ENCODE measurements around the gene SSTR3. TPM values are rescaled to one million over a fixed set of nuclear protein-coding genes. Genes with fewer than 3 reads are reported as not detected.

The SSTR3 gene
- total and polyA plus RNA-seq, 3 experiments from 2014 or later = 0.24 to 0.62 (median 0.59) TPM

DNA sequence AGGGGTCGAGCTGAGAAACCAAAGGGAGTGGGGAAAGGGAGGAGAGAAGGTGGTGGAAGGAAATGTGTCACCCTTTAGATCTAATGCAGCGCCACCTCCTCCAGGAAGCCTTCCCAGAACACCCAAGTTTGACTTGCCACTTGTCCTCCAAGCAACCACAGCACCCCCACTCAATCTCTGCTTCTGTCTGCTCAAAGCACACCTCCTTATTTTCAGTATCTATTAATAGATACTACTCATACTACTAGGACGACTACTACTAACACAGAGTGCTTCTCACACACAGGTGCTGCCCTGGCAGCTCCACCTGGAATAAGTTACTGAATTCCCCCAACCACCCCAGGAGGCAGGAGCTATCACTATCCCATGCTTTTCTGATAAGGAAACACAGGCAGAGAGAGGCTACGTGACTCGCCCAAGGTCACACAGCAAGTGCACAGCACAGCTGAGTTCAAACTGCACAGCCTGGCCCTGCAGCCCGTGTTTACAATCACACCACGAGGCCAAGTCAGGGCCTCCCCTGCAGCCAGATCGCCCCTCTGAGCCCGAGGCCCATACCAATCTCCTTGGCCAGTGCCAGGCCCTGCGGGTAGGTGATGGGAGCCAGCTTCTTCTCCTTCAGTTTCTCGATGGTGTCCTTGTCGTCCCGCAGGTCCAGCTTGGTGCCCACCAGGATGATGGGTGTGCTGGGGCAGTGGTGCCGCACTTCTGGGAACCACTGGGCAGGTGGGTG is 18.6 kb upstream of the SSTR3 start:
- Histone ChIP-seq H3K4me3 (ENCODE audit: low read length) (peak overlapping the region; percentile 50), H3K4me1 (ENCODE audit: insufficient read depth, low read length) (peaks cover 94% of the 10 kb centered on the region), H3K9me3 (ENCODE audit: low read length) (no peaks in the 10 kb centered on the region), H3K36me3 (ENCODE audit: insufficient read depth, low read length) (peaks cover 69% of the 10 kb centered on the region), H3K27ac (ENCODE audit: low read depth, low read length) (peak overlapping the region; percentile 36), H3K27me3 (ENCODE audit: insufficient read depth, low read length, poor library complexity, severe bottlenecking) (no peaks in the 10 kb centered on the region)
- CTCF ChIA-PET = interaction anchor here (0.7 to 6.9 kb wide), 12 partner anchors 11 to 361 kb away, joined by 3 to 105 read pairs (median 6); partner anchors contain the start of gene RAC2
- Mint-ChIP-seq H3K36me3 (peaks cover 9 to 77% (median 14%) of the 10 kb centered on the region in 3 donors), H3K27me3 (no peaks in the 10 kb centered on the region), H3K4me3 (peak overlapping the region; percentile 71 to 89 (median 85)), H3K4me1 (peaks cover 86 to 92% (median 92%) of the 10 kb centered on the region in 3 donors), H3K27ac (peak overlapping the region; percentile 98 to 100 (median 99)), H3K9me3 (no peaks in the 10 kb centered on the region)
- peak; percentile 46 to 77 (median 61) for DNase-seq
- POLR2A ChIA-PET = interaction anchor here (1.2 to 6.6 kb wide), 6 partner anchors 8 to 256 kb away, joined by 3 to 115 read pairs (median 10); partner anchors contain the start of gene RAC2

DNA sequence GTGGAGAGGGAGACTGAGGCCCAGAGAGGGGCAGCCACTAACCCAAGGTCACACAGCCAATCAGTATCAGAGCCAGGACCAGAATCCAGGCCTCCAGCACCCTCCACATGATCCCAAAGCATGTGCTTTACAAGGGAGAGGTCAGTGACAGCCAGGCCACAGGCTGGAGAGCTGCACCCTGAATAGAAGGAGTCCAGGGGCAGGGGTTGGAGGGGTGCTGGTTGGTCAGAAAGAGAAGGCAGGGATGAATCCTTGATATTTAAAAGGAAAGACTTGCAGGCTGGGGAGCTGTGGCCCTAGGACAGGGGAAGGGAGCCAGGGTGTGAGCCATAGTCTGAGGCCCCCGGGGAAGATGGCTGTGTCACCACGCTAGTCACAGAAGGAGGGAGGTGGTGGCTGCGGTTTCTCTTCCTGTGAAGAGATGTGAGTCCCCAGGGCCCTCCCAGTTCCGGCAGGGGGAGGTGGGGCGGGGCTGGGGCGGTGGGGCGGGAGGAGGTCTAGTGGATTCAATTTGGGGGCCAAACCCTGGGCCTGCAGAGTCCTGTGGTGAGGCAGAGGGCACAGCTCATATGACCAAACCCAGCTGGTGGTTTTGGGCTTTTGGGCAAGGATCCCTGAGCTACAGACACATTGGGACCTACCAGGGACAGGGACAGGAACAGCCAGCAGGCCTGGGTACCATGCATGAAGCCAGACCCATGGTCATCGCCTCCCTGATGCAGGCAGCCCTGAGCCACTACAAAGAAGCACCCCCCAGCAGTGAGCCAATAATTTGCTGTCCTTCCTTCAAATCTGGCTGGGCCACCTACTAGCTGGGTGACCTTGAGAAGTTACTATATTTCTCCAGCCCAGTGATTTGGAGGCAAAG is 17.8 kb upstream of the SSTR3 start:
- CTCF ChIA-PET = interaction anchor here (0.7 to 6.9 kb wide), 12 partner anchors 11 to 362 kb away, joined by 3 to 105 read pairs (median 4); partner anchors contain the start of gene RAC2
- Mint-ChIP-seq H3K27me3 (no peaks in the 10 kb centered on the region), H3K9me3 (no peaks in the 10 kb centered on the region), H3K4me3 (peak overlapping the region; percentile 76 to 89 (median 85)), H3K36me3 (peaks cover 15 to 77% (median 16%) of the 10 kb centered on the region in 3 donors), H3K4me1 (peaks cover 86 to 92% (median 92%) of the 10 kb centered on the region in 3 donors), H3K27ac (peak overlapping the region; percentile 98 to 100 (median 99))
- peak; percentile 87 to 96 (median 90) for DNase-seq
- no peaks in the 10 kb centered on the region for H3K27me3 ChIP-seq (ENCODE audit: insufficient read depth, low read length, poor library complexity, severe bottlenecking)
- H3K27ac ChIP-seq (ENCODE audit: low read depth, low read length) = peak overlapping the region; percentile 93
- POLR2A ChIA-PET = interaction anchor here (0.5 to 6.6 kb wide), 9 partner anchors 7 to 257 kb away, joined by 3 to 115 read pairs (median 7); partner anchors contain the start of gene RAC2
- peaks cover 69% of the 10 kb centered on the region for H3K36me3 ChIP-seq (ENCODE audit: insufficient read depth, low read length)
- peak overlapping the region; percentile 85 for H3K4me3 ChIP-seq (ENCODE audit: low read length)
- H3K9me3 ChIP-seq (ENCODE audit: low read length) = no peaks in the 10 kb centered on the region
- peaks cover 94% of the 10 kb centered on the region for H3K4me1 ChIP-seq (ENCODE audit: insufficient read depth, low read length)

GRCh38 chr22:37229012-37229804 is 16.9 kb upstream of the SSTR3 start:
- DNase-seq = peak in 4 of 5 donors; percentile 41 to 71 (median 46)
- no peaks in the 10 kb centered on the region for H3K27me3 Mint-ChIP-seq
- Histone ChIP-seq H3K4me3 (ENCODE audit: low read length) (peak overlapping the region; percentile 85), H3K36me3 (ENCODE audit: insufficient read depth, low read length) (peaks cover 71% of the 10 kb centered on the region), H3K27ac (ENCODE audit: low read depth, low read length) (peak overlapping the region; percentile 93), H3K4me1 (ENCODE audit: insufficient read depth, low read length) (peaks cover 94% of the 10 kb centered on the region), H3K27me3 (ENCODE audit: insufficient read depth, low read length, poor library complexity, severe bottlenecking) (no peaks in the 10 kb centered on the region), H3K9me3 (ENCODE audit: low read length) (no peaks in the 10 kb centered on the region)
- peaks cover 17 to 78% (median 22%) of the 10 kb centered on the region in 3 donors for H3K36me3 Mint-ChIP-seq
- H3K4me3 Mint-ChIP-seq = peak overlapping the region; percentile 76 to 89 (median 85)
- ChIA-PET CTCF (interaction anchor here (0.6 to 6.9 kb wide), 9 partner anchors 10 to 177 kb away, joined by 3 to 105 read pairs (median 7); partner anchors contain the start of genes KCTD17 and RAC2), POLR2A (interaction anchor here (0.5 to 6.6 kb wide), 10 partner anchors 10 to 82 kb away, joined by 3 to 115 read pairs (median 4); partner anchors contain the start of gene RAC2)
- peaks cover 86 to 92% (median 92%) of the 10 kb centered on the region in 3 donors for H3K4me1 Mint-ChIP-seq
- H3K9me3 Mint-ChIP-seq = no peaks in the 10 kb centered on the region
- peak overlapping the region; percentile 98 to 100 (median 99) for H3K27ac Mint-ChIP-seq

DNA sequence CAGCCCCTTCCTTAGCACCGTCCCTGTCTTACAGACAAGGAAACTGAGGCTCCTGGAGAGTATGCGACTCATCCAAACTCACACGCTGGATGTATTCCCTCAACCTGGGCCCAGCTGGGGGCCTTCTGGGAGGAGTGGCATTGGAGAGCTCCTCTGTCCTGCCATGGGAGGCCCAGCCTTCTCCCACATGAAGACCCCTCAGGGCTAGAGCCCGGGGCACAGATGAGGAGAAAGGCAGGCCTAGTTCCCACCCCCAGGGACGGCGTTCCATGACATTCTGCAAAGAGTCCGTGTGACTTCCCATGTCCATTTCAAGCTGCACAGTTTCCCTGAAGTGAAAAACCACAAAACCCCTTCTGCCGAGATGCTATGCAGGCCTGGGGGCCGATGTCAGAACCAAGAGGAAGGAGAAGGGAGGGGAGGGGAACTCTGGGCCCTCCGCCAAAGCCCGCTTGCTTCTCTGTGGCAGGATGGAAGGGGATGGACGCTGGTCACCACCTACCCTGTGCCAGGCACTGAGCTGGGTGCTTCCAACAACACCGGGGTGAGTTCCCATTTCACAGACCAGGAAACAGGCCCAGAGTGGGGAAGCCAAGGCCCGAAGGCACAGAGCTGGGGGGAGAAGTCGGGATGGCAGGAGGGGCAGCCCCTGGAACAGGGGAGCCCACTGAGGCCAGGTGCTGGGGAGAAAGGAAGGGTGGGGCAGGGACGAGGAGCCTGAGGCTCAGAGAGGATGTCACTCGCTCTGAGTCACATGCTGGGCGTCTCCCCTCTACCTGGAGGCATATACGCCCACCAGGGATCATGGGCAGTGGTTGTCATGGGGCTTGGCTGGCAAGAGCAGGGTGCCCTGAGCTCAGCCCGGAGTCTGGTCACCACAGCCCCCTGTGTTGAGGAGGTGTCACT is 16.1 kb upstream of the SSTR3 start:
- Mint-ChIP-seq H3K4me3 (peak overlapping the region; percentile 76 to 89 (median 85)), H3K36me3 (peaks cover 22 to 79% (median 24%) of the 10 kb centered on the region in 3 donors), H3K27me3 (no peaks in the 10 kb centered on the region), H3K27ac (peak overlapping the region; percentile 98 to 100 (median 99)), H3K4me1 (peaks cover 86 to 92% (median 92%) of the 10 kb centered on the region in 3 donors), H3K9me3 (no peaks in the 10 kb centered on the region)
- Histone ChIP-seq H3K4me3 (ENCODE audit: low read length) (peak overlapping the region; percentile 42), H3K4me1 (ENCODE audit: insufficient read depth, low read length) (peaks cover 94% of the 10 kb centered on the region), H3K27me3 (ENCODE audit: insufficient read depth, low read length, poor library complexity, severe bottlenecking) (no peaks in the 10 kb centered on the region), H3K9me3 (ENCODE audit: low read length) (no peaks in the 10 kb centered on the region), H3K36me3 (ENCODE audit: insufficient read depth, low read length) (peaks cover 64% of the 10 kb centered on the region), H3K27ac (ENCODE audit: low read depth, low read length) (peak overlapping the region; percentile 93)
- CTCF ChIA-PET = interaction anchor here (0.6 to 6.9 kb wide), 9 partner anchors 9 to 177 kb away, joined by 3 to 105 read pairs (median 7); partner anchors contain the start of genes KCTD17 and RAC2
- POLR2A ChIA-PET = interaction anchor here (0.5 to 6.6 kb wide), 6 partner anchors 13 to 1698 kb away, joined by 3 to 115 read pairs (median 3); partner anchors contain the start of gene RAC2
- DNase-seq = peak in 4 of 5 donors; percentile 37 to 79 (median 53)

DNA sequence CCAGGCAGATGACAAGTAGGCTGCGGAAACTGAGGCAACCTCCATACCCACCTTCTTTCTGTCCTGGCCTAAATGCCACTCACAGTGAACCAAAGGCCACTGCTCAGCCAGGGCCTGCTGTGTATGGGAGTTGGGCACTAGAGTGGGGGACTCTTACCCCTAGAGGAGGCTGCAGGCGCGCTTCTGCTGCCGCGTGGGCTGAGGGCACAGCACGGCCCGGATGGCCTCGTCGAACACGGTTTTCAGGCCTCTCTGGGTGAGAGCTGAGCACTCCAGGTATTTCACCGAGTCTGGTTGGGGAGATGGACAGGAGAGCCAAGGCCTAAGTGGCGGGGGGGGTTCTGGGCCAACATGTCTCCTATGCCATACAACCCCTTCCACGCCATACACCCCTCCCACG is 14.2 kb upstream of the SSTR3 start:
- no peak for DNase-seq

GRCh38 chr22:37226087-37226486 is 13.8 kb upstream of the SSTR3 start:
- Histone ChIP-seq H3K4me3 (ENCODE audit: low read length) (no peak overlapping the region), H3K36me3 (ENCODE audit: insufficient read depth, low read length) (peaks cover 44% of the 10 kb centered on the region), H3K27me3 (ENCODE audit: insufficient read depth, low read length, poor library complexity, severe bottlenecking) (no peaks in the 10 kb centered on the region), H3K27ac (ENCODE audit: low read depth, low read length) (no peak overlapping the region), H3K4me1 (ENCODE audit: insufficient read depth, low read length) (peaks cover 94% of the 10 kb centered on the region), H3K9me3 (ENCODE audit: low read length) (no peaks in the 10 kb centered on the region)
- POLR2A ChIA-PET = interaction anchor here (0.6 to 2.2 kb wide), 3 partner anchors 15 to 98 kb away, joined by 3 to 10 read pairs (median 9); partner anchors contain the start of gene RAC2
- peaks cover 19 to 61% (median 20%) of the 10 kb centered on the region in 3 donors for H3K36me3 Mint-ChIP-seq
- peak overlapping the region in 3 of 7 donors; percentile 15 to 19 (median 16) for H3K4me3 Mint-ChIP-seq
- no peaks in the 10 kb centered on the region for H3K9me3 Mint-ChIP-seq
- peaks cover 86 to 91% (median 91%) of the 10 kb centered on the region in 3 donors for H3K4me1 Mint-ChIP-seq
- CTCF ChIA-PET = interaction anchor here (0.8 to 3.3 kb wide), 6 partner anchors 12 to 39 kb away, joined by 3 to 25 read pairs (median 15); partner anchors contain the start of gene RAC2
- H3K27ac Mint-ChIP-seq = peak overlapping the region; percentile 46 to 99 (median 84)
- no peaks in the 10 kb centered on the region for H3K27me3 Mint-ChIP-seq
- no peak for DNase-seq

More for the DNA sequence above, 14.2 kb upstream of the SSTR3 start:
- no peaks in the 10 kb centered on the region for H3K9me3 ChIP-seq (ENCODE audit: low read length)
- H3K4me3 ChIP-seq (ENCODE audit: low read length) = no peak overlapping the region
- no peak overlapping the region for H3K27ac ChIP-seq (ENCODE audit: low read depth, low read length)
- Mint-ChIP-seq H3K4me3 (peak overlapping the region in 2 of 7 donors; percentile 25 to 34), H3K27me3 (no peaks in the 10 kb centered on the region), H3K36me3 (peaks cover 21 to 66% (median 24%) of the 10 kb centered on the region in 3 donors), H3K4me1 (peaks cover 86 to 91% (median 91%) of the 10 kb centered on the region in 3 donors), H3K9me3 (no peaks in the 10 kb centered on the region), H3K27ac (peak overlapping the region in 6 of 8 donors; percentile 46 to 99 (median 84))
- H3K4me1 ChIP-seq (ENCODE audit: insufficient read depth, low read length) = peaks cover 94% of the 10 kb centered on the region
- ChIA-PET POLR2A (interaction anchor here (0.8 to 2.2 kb wide), 2 partner anchors 15 to 18 kb away, joined by 3 to 9 read pairs; partner anchors contain the start of gene RAC2), CTCF (interaction anchor here (1.0 to 3.3 kb wide), 5 partner anchors 12 to 38 kb away, joined by 3 to 25 read pairs (median 19); partner anchors contain the start of gene RAC2)
- peaks cover 48% of the 10 kb centered on the region for H3K36me3 ChIP-seq (ENCODE audit: insufficient read depth, low read length)
- no peaks in the 10 kb centered on the region for H3K27me3 ChIP-seq (ENCODE audit: insufficient read depth, low read length, poor library complexity, severe bottlenecking)

Measured in CD8-positive, alpha-beta memory T cell (primary cell).